GM23338 (cell line): ENCODE results near the gene OCA2. TPM values are rescaled to one million over a fixed set of nuclear protein-coding genes. Genes with fewer than 3 reads are reported as not detected.

Source experiments
- ATAC-seq: fragments of 200-7000 bp; cut with Tn5 transposase; 3 replicates; pipeline ENCODE4 v1.9.1; 2020
- DNase-seq: peaks from one replicate; pipeline ENCODE4 v3.0.0-alpha.2; 2015; ENCODE audit warnings: low spot score
- H2AFZ ChIP-seq: fragments of 200-600 bp; sonication (generic); 2 replicates; pipeline ENCODE4 v1.8.0; 2016; ENCODE audit warnings: antibody characterized with exemption, mild to moderate bottlenecking, moderate library complexity
- H3F3A ChIP-seq: fragments of 200-600 bp; sonication (generic); replicated peaks from 2 replicates; pipeline ENCODE4 v1.8.0; 2017; ENCODE audit warnings: antibody characterized with exemption, mixed run types, low read depth
- H3K27ac ChIP-seq: fragments of 200-600 bp; sonication (generic); 2 replicates; pipeline ENCODE4 v1.6.1; 2016; ENCODE audit warnings: low read depth
- H3K27me3 ChIP-seq: fragments of 200-600 bp; sonication (generic); 2 replicates; pipeline ENCODE4 v1.8.0; 2016; ENCODE audit warnings: mild to moderate bottlenecking, mixed run types, moderate library complexity; ENCODE audit not compliant: insufficient read depth
- H3K36me3 ChIP-seq: fragments of 200-600 bp; sonication (generic); 2 replicates; pipeline ENCODE4 v1.8.0; 2016; ENCODE audit warnings: mild to moderate bottlenecking; ENCODE audit not compliant: insufficient read depth
- H3K4me1 ChIP-seq: fragments of 200-600 bp; sonication (generic); 2 replicates; pipeline ENCODE4 v1.8.0; 2016; ENCODE audit warnings: mild to moderate bottlenecking, moderate library complexity; ENCODE audit not compliant: insufficient read depth
- H3K4me2 ChIP-seq: fragments of 200-600 bp; sonication (generic); 2 replicates; pipeline ENCODE4 v1.7.1; 2017; ENCODE audit warnings: mixed run types
- H3K4me3 ChIP-seq: fragments of 200-600 bp; sonication (generic); 2 replicates; pipeline ENCODE4 v1.6.1; 2016; ENCODE audit warnings: mixed run types
- H3K79me2 ChIP-seq: fragments of 200-600 bp; sonication (generic); replicated peaks from 2 replicates; pipeline ENCODE4 v1.8.0; 2017; ENCODE audit warnings: mild to moderate bottlenecking; ENCODE audit not compliant: insufficient read depth
- H3K9me2 ChIP-seq: fragments of 200-600 bp; sonication (generic); 2 replicates; pipeline ENCODE4 v1.8.0; 2017; ENCODE audit not compliant: insufficient read depth
- H4K20me1 ChIP-seq: fragments of 200-600 bp; sonication (generic); replicated peaks from 2 replicates; pipeline ENCODE4 v1.8.0; 2017; ENCODE audit warnings: mild to moderate bottlenecking; ENCODE audit not compliant: insufficient read depth
- H3K27ac Mint-ChIP-seq: 2 replicates; pipeline ENCODE4 v1.8.0; 2020; ENCODE audit warnings: inconsistent platforms, mild to moderate bottlenecking, moderate library complexity, mixed read lengths
- H3K27me3 Mint-ChIP-seq: 3 replicates; pipeline ENCODE4 v1.8.0; 2022; ENCODE audit warnings: low read depth, mild to moderate bottlenecking, moderate library complexity, mixed read lengths, inconsistent platforms; ENCODE audit not compliant: insufficient read depth, poor library complexity
- H3K36me3 Mint-ChIP-seq: 3 replicates; pipeline ENCODE4 v1.8.0; 2021; ENCODE audit warnings: low read depth, mild to moderate bottlenecking, inconsistent platforms, moderate library complexity, mixed read lengths
- H3K4me1 Mint-ChIP-seq: 3 replicates; pipeline ENCODE4 v1.8.0; 2020; ENCODE audit warnings: mild to moderate bottlenecking, inconsistent platforms, mixed read lengths
- H3K4me3 Mint-ChIP-seq: 3 replicates; pipeline ENCODE4 v1.8.0; 2021; ENCODE audit warnings: moderate library complexity, mild to moderate bottlenecking, inconsistent platforms, mixed read lengths
- H3K9me3 Mint-ChIP-seq: 3 replicates; pipeline ENCODE4 v1.8.0; 2020; ENCODE audit warnings: moderate library complexity, mild to moderate bottlenecking, inconsistent platforms, mixed read lengths
- CREB1 ChIP-seq: fragments of 250-450 bp; sonication (Bioruptor Pico); IDR thresholded peaks from 2 replicates; pipeline ENCODE4 v1.5.0; 2020; ENCODE audit warnings: low read depth, mild to moderate bottlenecking, moderate library complexity
- CTCF ChIP-seq, 2 experiments: fragments of 200-600 bp in 1 of 2; sonication (generic) in 1 of 2; conservative IDR thresholded peaks; 2 replicates each; pipeline versions ENCODE4 v1.5.1 to v1.6.1; 2016 to 2017; ENCODE audit warnings: antibody characterized with exemption in 2 of 2, low read depth in 2 of 2, mild to moderate bottlenecking in 2 of 2, moderate library complexity in 1 of 2
- EZH2phosphoT487 ChIP-seq: fragments of 200-600 bp; sonication (generic); IDR thresholded peaks from one replicate; pipeline ENCODE4 v1.8.1; 2018; ENCODE audit warnings: antibody characterized with exemption; ENCODE audit not compliant: unreplicated experiment
- NANOG ChIP-seq: IDR thresholded peaks from 2 replicates; pipeline ENCODE4 v1.6.1; 2016; ENCODE audit warnings: antibody characterized with exemption, borderline replicate concordance
- POLR2AphosphoS5 ChIP-seq: IDR thresholded peaks from 2 replicates; pipeline ENCODE4 v1.6.1; 2016; ENCODE audit warnings: antibody characterized with exemption, low read depth
- STAT1 ChIP-seq: IDR thresholded peaks from one replicate; pipeline ENCODE4 v1.6.1; 2016; ENCODE audit warnings: antibody characterized with exemption; ENCODE audit not compliant: unreplicated experiment
- ZNF114 ChIP-seq: fragments of 250-450 bp; sonication (Bioruptor Pico); IDR thresholded peaks from 2 replicates; pipeline ENCODE4 v1.5.0; 2020; ENCODE audit warnings: mild to moderate bottlenecking, moderate library complexity
- ZNF331 ChIP-seq: fragments of 250-450 bp; sonication (Bioruptor Pico); IDR thresholded peaks from 2 replicates; pipeline ENCODE4 v1.5.0; 2020; ENCODE audit warnings: low read depth, mild to moderate bottlenecking, moderate library complexity
- polyA plus RNA-seq: library from polyadenylated mRNA; unstranded; fragments of >200 nt; fragmentation: Nextera tagmentation; extraction: Ambion mirVana; gene quantifications from 2 replicates; pipeline ENCODE4 v1.2.1, GENCODE V29; 2016
- total RNA-seq: library from RNA; depleted of rRNA; stranded (reverse); fragments of >200 nt; shearing (Covaris generic); gene quantifications from 2 replicates; pipeline ENCODE4 v1.2.3, GENCODE V29; 2014
- TF ChIP-seq, protein P1 (sequence below): IDR thresholded peaks from one replicate; pipeline ENCODE4 v1.6.1; 2018; ENCODE audit warnings: antibody characterized with exemption; ENCODE audit not compliant: unreplicated experiment
- TF ChIP-seq, protein P2 (sequence below): IDR thresholded peaks from 2 replicates; pipeline ENCODE4 v1.6.1; 2016; ENCODE audit warnings: antibody characterized with exemption

Gene OCA2
- total and polyA plus RNA-seq, 2 experiments from 2014 or later: 0.40 to 0.69 TPM

DNA sequence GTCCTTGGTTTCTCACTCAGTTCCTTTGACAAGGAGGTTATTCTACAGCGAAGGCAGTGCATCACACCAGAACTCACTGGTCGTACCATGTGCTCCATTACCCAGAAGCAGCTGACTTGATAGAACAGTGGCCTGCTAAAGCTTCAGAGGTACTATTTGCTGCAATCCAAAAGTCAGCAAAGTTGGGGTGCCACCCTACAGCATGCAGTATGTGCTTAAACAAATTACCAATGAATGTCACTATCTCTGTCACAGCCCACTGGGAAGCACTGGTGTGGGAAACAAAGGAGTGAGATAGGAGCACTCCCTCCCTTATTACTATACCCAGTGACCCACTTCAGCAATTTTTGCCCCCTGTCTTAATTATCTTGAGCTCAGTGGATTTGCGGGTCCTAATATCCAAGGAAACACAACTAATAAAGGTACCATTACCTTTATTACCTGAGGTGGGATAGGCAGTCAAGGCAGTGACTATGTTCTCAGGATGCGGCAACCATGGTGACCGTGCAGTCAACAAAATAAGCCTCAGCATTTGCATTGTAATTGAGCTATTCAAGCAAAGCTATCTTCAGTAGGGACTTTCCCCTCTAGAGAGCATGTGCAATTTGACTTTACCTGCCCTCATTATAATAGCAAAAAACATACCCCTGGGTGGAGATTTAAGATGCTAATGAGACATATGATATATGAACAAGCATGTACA is 199.4 kb downstream of the OCA2 start:
- Histone ChIP-seq H3K4me1 (no peaks in the 10 kb centered on the region), H3K27ac (no peak overlapping the region), H3K9me2 (peaks cover 6% of the 10 kb centered on the region), H3K4me2 (no peak overlapping the region), H3F3A (no peaks in the 10 kb centered on the region), H3K36me3 (no peaks in the 10 kb centered on the region), H3K79me2 (no peaks in the 10 kb centered on the region), H3K4me3 (no peak overlapping the region), H2AFZ (peak overlapping the region; percentile 49; the same call in 1 of the 2 replicates), H4K20me1 (no peaks in the 10 kb centered on the region), H3K27me3 (no peaks in the 10 kb centered on the region)
- peak; percentile 71 for ATAC-seq
- Mint-ChIP-seq H3K4me1 (peaks cover 8% of the 10 kb centered on the region), H3K4me3 (no peak overlapping the region), H3K9me3 (peaks cover 10% of the 10 kb centered on the region), H3K27me3 (peaks cover 5% of the 10 kb centered on the region), H3K36me3 (peaks cover 5% of the 10 kb centered on the region; the same call in 2 of the 3 replicates), H3K27ac (no peak overlapping the region)
- TF ChIP-seq ZNF331 (CRISPR knock-in tag) (no peak), CREB1 (CRISPR knock-in tag) (no peak), NANOG (no peak), ZNF114 (CRISPR knock-in tag) (no peak), STAT1 (no peak), CTCF (conservative IDR thresholded peaks at IDR 0.05; ENCODE audit: low read depth in 2 of 2) (no peak), EZH2phosphoT487 (no peak), POLR2AphosphoS5 (no peak)
- TF ChIP-seq, protein P1, sequence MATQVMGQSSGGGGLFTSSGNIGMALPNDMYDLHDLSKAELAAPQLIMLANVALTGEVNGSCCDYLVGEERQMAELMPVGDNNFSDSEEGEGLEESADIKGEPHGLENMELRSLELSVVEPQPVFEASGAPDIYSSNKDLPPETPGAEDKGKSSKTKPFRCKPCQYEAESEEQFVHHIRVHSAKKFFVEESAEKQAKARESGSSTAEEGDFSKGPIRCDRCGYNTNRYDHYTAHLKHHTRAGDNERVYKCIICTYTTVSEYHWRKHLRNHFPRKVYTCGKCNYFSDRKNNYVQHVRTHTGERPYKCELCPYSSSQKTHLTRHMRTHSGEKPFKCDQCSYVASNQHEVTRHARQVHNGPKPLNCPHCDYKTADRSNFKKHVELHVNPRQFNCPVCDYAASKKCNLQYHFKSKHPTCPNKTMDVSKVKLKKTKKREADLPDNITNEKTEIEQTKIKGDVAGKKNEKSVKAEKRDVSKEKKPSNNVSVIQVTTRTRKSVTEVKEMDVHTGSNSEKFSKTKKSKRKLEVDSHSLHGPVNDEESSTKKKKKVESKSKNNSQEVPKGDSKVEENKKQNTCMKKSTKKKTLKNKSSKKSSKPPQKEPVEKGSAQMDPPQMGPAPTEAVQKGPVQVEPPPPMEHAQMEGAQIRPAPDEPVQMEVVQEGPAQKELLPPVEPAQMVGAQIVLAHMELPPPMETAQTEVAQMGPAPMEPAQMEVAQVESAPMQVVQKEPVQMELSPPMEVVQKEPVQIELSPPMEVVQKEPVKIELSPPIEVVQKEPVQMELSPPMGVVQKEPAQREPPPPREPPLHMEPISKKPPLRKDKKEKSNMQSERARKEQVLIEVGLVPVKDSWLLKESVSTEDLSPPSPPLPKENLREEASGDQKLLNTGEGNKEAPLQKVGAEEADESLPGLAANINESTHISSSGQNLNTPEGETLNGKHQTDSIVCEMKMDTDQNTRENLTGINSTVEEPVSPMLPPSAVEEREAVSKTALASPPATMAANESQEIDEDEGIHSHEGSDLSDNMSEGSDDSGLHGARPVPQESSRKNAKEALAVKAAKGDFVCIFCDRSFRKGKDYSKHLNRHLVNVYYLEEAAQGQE: no peak
- TF ChIP-seq, protein P2, sequence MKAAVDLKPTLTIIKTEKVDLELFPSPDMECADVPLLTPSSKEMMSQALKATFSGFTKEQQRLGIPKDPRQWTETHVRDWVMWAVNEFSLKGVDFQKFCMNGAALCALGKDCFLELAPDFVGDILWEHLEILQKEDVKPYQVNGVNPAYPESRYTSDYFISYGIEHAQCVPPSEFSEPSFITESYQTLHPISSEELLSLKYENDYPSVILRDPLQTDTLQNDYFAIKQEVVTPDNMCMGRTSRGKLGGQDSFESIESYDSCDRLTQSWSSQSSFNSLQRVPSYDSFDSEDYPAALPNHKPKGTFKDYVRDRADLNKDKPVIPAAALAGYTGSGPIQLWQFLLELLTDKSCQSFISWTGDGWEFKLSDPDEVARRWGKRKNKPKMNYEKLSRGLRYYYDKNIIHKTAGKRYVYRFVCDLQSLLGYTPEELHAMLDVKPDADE: no peak
- DNase-seq: peak; percentile 61
